ENCODE results near the gene PGBD1.
A peak's percentile ranks its signal among the peaks of the same experiment; 100 is the strongest.

Gene PGBD1

GRCh38 chr6:28335564-28336283 is 54.4 kb downstream of the PGBD1 start, which contains the start of gene ZSCAN31:
TSS of gene ZSCAN31 (minus strand) at chr6:28336148. CDS start at chr6:28329683, 6,465 bp downstream.
- peak; percentile 85 for DNase-seq (ENCODE audit: low spot score)

DNA sequence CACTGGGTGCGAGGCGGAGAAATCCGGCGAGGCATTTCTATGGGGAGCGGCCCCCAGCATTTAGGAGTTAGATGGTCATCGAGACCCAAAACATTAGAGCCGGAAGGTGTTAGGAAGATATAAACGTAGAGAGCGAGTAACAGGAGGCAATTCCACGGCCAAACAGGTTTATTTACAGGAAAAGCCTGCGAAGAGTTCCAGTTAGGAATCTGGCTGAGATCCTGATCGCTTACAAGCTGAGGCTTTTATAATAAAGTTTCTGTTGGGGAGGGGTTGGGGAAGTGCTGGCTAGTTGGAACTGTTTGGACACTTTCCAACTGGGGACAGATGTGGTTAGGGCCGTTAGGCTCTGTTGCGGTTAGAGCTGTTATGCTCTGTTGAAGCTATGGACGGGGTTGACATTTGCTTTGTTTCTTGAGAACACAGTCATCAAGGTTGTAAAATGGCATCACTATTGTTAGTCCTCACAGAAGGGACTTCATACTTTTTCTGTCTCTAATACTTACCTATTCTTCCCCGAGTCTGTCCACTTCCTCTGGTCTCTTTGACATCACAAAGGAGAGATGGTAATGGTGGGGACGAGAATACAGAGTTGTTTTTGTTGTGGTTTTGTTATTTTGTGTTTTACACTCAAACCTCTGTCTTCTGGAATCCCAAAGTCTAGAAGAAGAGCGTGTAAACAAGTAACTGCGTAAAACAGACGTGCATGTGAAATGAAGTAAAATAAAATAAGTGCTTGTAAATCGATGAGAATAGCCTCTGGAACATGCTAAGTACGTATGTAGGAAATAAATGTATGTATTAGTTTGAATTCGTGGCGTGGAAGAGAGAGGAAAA is 55.1 kb downstream of the PGBD1 start:
- peak; percentile 20 for DNase-seq (ENCODE audit: low spot score)

GRCh38 chr6:28337121-28337520 is 55.7 kb downstream of the PGBD1 start:
- no peak for DNase-seq (ENCODE audit: low spot score)

GRCh38 chr6:28340310-28341095 is 59.1 kb downstream of the PGBD1 start:
- no peak for DNase-seq (ENCODE audit: low spot score)

DNA sequence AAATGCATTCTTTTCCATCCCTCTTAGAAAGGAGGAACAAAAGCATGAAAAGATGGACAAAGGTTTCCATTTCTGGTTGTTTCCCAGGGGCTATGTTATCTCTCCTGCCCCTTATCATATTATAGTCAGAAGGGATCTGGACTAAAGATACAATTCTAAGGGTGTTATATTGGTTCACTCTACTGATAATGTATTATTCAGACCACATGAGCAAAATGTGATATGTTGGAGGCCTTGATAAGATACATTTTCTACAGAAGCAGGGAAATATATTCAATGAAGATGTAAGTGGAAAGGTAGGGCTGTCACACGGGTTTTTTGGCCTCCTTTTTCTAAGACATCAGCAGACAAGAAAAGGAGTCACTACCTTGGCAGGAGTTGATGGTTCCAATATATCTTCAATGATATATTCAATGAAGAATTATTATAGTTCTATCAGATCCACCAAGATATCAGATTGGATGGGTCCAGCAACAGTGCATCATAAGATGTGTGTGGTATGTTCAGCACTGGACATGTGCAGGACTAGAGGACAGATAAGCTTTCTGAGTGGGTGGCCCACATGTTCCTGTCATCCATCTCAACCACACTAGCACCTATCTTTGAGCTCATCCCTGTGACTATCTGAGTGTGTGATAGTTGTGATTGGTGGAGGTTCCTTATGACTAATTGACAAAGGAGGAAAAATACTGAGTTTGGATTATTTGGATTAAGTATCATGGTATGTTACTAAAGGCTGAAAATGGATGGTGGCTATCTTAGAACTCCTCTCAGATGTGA is 62.7 kb downstream of the PGBD1 start:
- no peak for DNase-seq (ENCODE audit: low spot score)

GRCh38 chr6:28345201-28345600 is 63.8 kb downstream of the PGBD1 start:
- DNase-seq (ENCODE audit: low spot score) = no peak

- no peak for DNase-seq (ENCODE audit: low spot score)
Measured at GRCh38 chr6:28347119-28347518, 65.7 kb downstream of the PGBD1 start.

DNA sequence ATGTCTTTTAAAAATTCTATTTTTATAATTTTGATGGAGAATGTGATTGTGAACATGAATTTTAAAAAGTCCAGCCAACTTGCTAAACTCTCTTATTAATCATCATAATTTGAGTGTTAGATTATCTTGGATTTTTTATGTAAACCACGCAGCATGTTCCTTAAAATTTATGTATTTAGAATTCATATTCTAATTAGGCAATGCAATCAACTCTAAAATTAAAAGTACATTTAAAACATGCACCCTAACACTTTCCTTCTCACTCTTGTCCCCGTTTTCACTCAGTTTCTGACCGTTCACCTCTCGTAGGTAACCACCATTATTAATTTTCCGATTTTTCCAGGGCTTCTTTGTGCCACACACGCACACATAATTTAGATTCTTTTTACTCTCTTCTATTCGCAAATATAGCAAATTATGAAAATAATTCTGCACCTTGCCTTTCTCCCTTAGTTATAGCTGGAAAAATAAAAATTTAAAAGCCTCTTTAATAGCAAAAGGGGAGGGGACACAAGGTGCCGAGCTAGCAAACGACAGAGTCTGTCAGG is 68.0 kb downstream of the PGBD1 start:
- no peak for DNase-seq (ENCODE audit: low spot score)

GRCh38 chr6:28349892-28350737 is 68.7 kb downstream of the PGBD1 start, which contains the start of gene ZKSCAN3:
TSS of gene ZKSCAN3 (plus strand) at chr6:28349947. CDS start at chr6:28359587, 9,640 bp downstream.
- DNase-seq (ENCODE audit: low spot score) = peak; percentile 84

GRCh38 chr6:28351087-28351486 is 69.7 kb downstream of the PGBD1 start:
- no peak for DNase-seq (ENCODE audit: low spot score)

GRCh38 chr6:28351493-28351925 is 70.1 kb downstream of the PGBD1 start:
- DNase-seq (ENCODE audit: low spot score) = no peak

Measured in CD4-positive, alpha-beta T cell treated with Interleukin-6 at 100 ng/mL for 8 hours (primary cell).